Activated CD4-positive, alpha-beta T cell treated with anti-CD3 and anti-CD28 coated beads, Interleukin-2, amount 10 ng/mL, durations not matched to agents 7 days and 5 days (primary cell): ENCODE data around the gene FAM120A. TPM values are rescaled to one million over a fixed set of nuclear protein-coding genes. Genes with fewer than 3 reads are reported as not detected.

Experiments
- microRNA-seq: library from miRNA; unstranded; fragments of <30 nt; microRNA quantifications from one replicate; pipeline ENCODE4 v1.2.0, GENCODE V29; 2021; ENCODE audit warnings: borderline microRNAs expressed, borderline replicate concordance
- total RNA-seq, 2 experiments: library from RNA; stranded (reverse); gene quantifications; one replicate each; pipeline ENCODE4 v1.2.3, GENCODE V29; 2021

FAM120A gene
- total RNA-seq, 2 experiments from 2014 or later, result 118 to 135 TPM

Small RNAs within 50 kb of the gene (microRNA-seq; reads per million reads assigned to microRNA genes)
- gene MIR548AU, result not detected

Other genes starting within 250 kb of the FAM120A start
- gene FAM120AOS, start 1.9 kb downstream of the FAM120A start, total RNA-seq, result 10 to 100 TPM; 34.9 to 35.4 TPM
- gene PHF2, start 124.9 kb downstream of the FAM120A start, total RNA-seq, result 10 to 100 TPM; 29.3 to 29.4 TPM